Right lobe of liver (tissue), 6 donors: ENCODE results near the gene TNFRSF6B. TPM values are rescaled to one million over a fixed set of nuclear protein-coding genes. Genes with fewer than 3 reads are reported as not detected.

ENCODE experiments used
- ATAC-seq, 4 donors: fragments of 200-7000 bp; cut with Tn5 transposase; one replicate each; pipeline ENCODE4 v1.9.1; 2020; ENCODE audit warnings: mild to moderate bottlenecking in 4 of 4, moderate library complexity in 4 of 4
- DNase-seq, 3 donors: peaks; one replicate each; pipeline ENCODE4 v3.0.0-alpha.2; 2020
- H3K27ac ChIP-seq, 3 donors: fragments of 200-600 bp; one replicate each; pipeline ENCODE4 v1.8.0; 2022
- H3K27me3 ChIP-seq, 2 donors: fragments of 200-600 bp; one replicate each; pipeline ENCODE4 v1.8.0; 2022
- H3K36me3 ChIP-seq, 4 donors: fragments of 200-600 bp; sonication (generic) in 1 of 4; one replicate each; pipeline versions ENCODE4 v1.5.1 to v1.8.0; 2017 to 2022; ENCODE audit warnings: control low read depth in 1 of 4
- H3K4me1 ChIP-seq, 4 donors: fragments of 200-600 bp; sonication (generic) in 1 of 4; one replicate each; pipeline versions ENCODE4 v1.5.1 to v1.8.0; 2017 to 2022; ENCODE audit warnings: control low read depth in 1 of 4
- H3K4me3 ChIP-seq, 3 donors: fragments of 200-600 bp; one replicate each; pipeline ENCODE4 v1.8.0; 2022
- H3K9me3 ChIP-seq, 4 donors: fragments of 200-600 bp; sonication (generic) in 1 of 4; one replicate each; pipeline versions ENCODE4 v1.5.1 to v1.8.0; 2017 to 2022; ENCODE audit warnings: control low read depth in 1 of 4
- CTCF ChIP-seq, 4 donors: fragments of 200-600 bp in 3 of 4; fragments of 450-650 bp in 1 of 4; IDR thresholded peaks; one replicate each; pipeline versions ENCODE4 v1.5.1 to v1.8.0; 2016 to 2022; ENCODE audit warnings: antibody characterized with exemption in 4 of 4, mild to moderate bottlenecking in 2 of 4
- POLR2A ChIP-seq: fragments of 450-650 bp; IDR thresholded peaks from one replicate; pipeline ENCODE4 v1.6.1; 2017; ENCODE audit warnings: antibody characterized with exemption, mild to moderate bottlenecking
- WGBS: methylation state at CpG from one replicate; pipeline ENCODE4 v1.1.6; 2018; ENCODE audit warnings: low coverage, low lambda C conversion rate; ENCODE audit not compliant: insufficient coverage; ENCODE audit errors: missing lambda C conversion rate; 5-methylcytosine and 5-hydroxymethylcytosine counted together
- intact Hi-C, 2 donors: fragments of 100-400 bp; cut with DNase I; formaldehyde crosslinking; loops; one replicate each; pipeline versions ENCODE4 v1.11.2 to v1.14.1; 2022
- total RNA-seq, 6 experiments: library from RNA; depleted of rRNA in 2 of 6; stranded (reverse); fragments of >200 nt in 2 of 6; fragmentation: NEBNext Ultra II Directional in 3 of 6; extraction: Animal tissue kit (Norgen Biotek cat#: 25700) in 3 of 6; gene quantifications; one replicate each; pipeline versions ENCODE4 v1.1.0 to v1.2.4, GENCODE V29; 2016 to 2023
- donor health status: DM: no; HTN: yes; CAD: no.
- donor health status: DM: no; HTN: no; CAD: no.
- donor health status: DM: no; HTN: no; CAD: no.
- donor health status: DM: no; HTN: yes; CAD: no.
- donor health status: DM: no; HTN: yes; CAD: no.

Gene TNFRSF6B
- total RNA-seq, 6 experiments from 2014 or later, result 0.56 to 1.0 (median 0.62) TPM; not detected in 3

GRCh38 chr20:63739130-63740069, 42.9 kb downstream of the TNFRSF6B start, which contains the start of gene SLC2A4RG:
Gene SLC2A4RG, plus strand, starts transcription at chr20:63739776. Its CDS starts 137 bp downstream, at chr20:63739913.
- Histone ChIP-seq H3K27ac (peak within 1 kb of the TSS; percentile 59 to 92 (median 67)), H3K36me3 (peaks cover 0 to 17% (median 7%) of the 10 kb centered on the region in 4 donors), H3K9me3 (no peaks in the 10 kb centered on the region), H3K4me3 (peak within 1 kb of the TSS; percentile 65 to 92 (median 75)), H3K4me1 (peaks cover 0 to 28% (median 12%) of the 10 kb centered on the region in 4 donors), H3K27me3 (no peaks in the 10 kb centered on the region)
- DNase-seq, result peak; percentile 90 to 96 (median 95)
- TF ChIP-seq CTCF (IDR thresholded peaks at IDR 0.05), result no peak
- peak; percentile 12 for TF ChIP-seq POLR2A
- intact Hi-C loops, result no loop called here
- peak; percentile 26 to 58 (median 39) for ATAC-seq
- 0% methylated on average over 3 of the region's 136 CpGs for WGBS

- intact Hi-C loops, result no loop called here
- Histone ChIP-seq H3K36me3 (peaks cover 0 to 17% (median 7%) of the 10 kb centered on the region in 4 donors), H3K4me1 (peaks cover 0 to 28% (median 12%) of the 10 kb centered on the region in 4 donors), H3K27me3 (no peaks in the 10 kb centered on the region), H3K4me3 (peak overlapping the region; percentile 48 to 85 (median 68)), H3K9me3 (no peaks in the 10 kb centered on the region), H3K27ac (peak overlapping the region; percentile 41 to 92 (median 59))
- TF ChIP-seq CTCF (IDR thresholded peaks at IDR 0.05) (no peak), POLR2A (no peak)
- ATAC-seq (peak in 1 of 4 donors; percentile 1), DNase-seq (peak; percentile 51 to 75 (median 73))
- 0% methylated on average over 9 of the region's 80 CpGs for WGBS
Observed at GRCh38 chr20:63740070-63740626, 43.7 kb downstream of the TNFRSF6B start.

- peaks cover 0 to 17% (median 7%) of the 10 kb centered on the region in 4 donors for H3K36me3 ChIP-seq
- ATAC-seq (peak; percentile 55 to 75 (median 66)), DNase-seq (peak; percentile 94 to 98 (median 96))
- no peaks in the 10 kb centered on the region for H3K9me3 ChIP-seq
- peak overlapping the region; percentile 48 to 85 (median 68) for H3K4me3 ChIP-seq
- peaks cover 0 to 28% (median 12%) of the 10 kb centered on the region in 4 donors for H3K4me1 ChIP-seq
- no peaks in the 10 kb centered on the region for H3K27me3 ChIP-seq
- TF ChIP-seq POLR2A, result peak; percentile 59
- peak; percentile 9 to 23 (median 18) for TF ChIP-seq CTCF (IDR thresholded peaks at IDR 0.05)
- intact Hi-C loops, result no loop called here
- H3K27ac ChIP-seq, result peak overlapping the region; percentile 41 to 92 (median 59)
- whole genome bisulfite sequencing, result 0% methylated on average over 3 of the region's 29 CpGs
Observed at GRCh38 chr20:63740627-63741353, 44.3 kb downstream of the TNFRSF6B start.

GRCh38 chr20:63741354-63741675, 44.9 kb downstream of the TNFRSF6B start:
- Histone ChIP-seq H3K36me3 (peaks cover 0 to 14% (median 7%) of the 10 kb centered on the region in 4 donors), H3K27me3 (no peaks in the 10 kb centered on the region), H3K9me3 (no peaks in the 10 kb centered on the region), H3K4me1 (peaks cover 0 to 28% (median 12%) of the 10 kb centered on the region in 4 donors), H3K4me3 (peak overlapping the region; percentile 48 to 85 (median 68)), H3K27ac (peak overlapping the region in 1 of 3 donors; percentile 92)
- no CpG with 5 or more reads among the region's 6 CpGs for WGBS
- DNase-seq (peak in 1 of 3 donors; percentile 35), ATAC-seq (no peak)
- intact Hi-C loops, result no loop called here
- TF ChIP-seq POLR2A (no peak), CTCF (IDR thresholded peaks at IDR 0.05) (no peak)
